ENCODE measurements around the gene PDZD8.
A peak's percentile ranks its signal among the peaks of the same experiment; 100 is the strongest.

The PDZD8 gene, protein sequence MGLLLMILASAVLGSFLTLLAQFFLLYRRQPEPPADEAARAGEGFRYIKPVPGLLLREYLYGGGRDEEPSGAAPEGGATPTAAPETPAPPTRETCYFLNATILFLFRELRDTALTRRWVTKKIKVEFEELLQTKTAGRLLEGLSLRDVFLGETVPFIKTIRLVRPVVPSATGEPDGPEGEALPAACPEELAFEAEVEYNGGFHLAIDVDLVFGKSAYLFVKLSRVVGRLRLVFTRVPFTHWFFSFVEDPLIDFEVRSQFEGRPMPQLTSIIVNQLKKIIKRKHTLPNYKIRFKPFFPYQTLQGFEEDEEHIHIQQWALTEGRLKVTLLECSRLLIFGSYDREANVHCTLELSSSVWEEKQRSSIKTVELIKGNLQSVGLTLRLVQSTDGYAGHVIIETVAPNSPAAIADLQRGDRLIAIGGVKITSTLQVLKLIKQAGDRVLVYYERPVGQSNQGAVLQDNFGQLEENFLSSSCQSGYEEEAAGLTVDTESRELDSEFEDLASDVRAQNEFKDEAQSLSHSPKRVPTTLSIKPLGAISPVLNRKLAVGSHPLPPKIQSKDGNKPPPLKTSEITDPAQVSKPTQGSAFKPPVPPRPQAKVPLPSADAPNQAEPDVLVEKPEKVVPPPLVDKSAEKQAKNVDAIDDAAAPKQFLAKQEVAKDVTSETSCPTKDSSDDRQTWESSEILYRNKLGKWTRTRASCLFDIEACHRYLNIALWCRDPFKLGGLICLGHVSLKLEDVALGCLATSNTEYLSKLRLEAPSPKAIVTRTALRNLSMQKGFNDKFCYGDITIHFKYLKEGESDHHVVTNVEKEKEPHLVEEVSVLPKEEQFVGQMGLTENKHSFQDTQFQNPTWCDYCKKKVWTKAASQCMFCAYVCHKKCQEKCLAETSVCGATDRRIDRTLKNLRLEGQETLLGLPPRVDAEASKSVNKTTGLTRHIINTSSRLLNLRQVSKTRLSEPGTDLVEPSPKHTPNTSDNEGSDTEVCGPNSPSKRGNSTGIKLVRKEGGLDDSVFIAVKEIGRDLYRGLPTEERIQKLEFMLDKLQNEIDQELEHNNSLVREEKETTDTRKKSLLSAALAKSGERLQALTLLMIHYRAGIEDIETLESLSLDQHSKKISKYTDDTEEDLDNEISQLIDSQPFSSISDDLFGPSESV

DNA sequence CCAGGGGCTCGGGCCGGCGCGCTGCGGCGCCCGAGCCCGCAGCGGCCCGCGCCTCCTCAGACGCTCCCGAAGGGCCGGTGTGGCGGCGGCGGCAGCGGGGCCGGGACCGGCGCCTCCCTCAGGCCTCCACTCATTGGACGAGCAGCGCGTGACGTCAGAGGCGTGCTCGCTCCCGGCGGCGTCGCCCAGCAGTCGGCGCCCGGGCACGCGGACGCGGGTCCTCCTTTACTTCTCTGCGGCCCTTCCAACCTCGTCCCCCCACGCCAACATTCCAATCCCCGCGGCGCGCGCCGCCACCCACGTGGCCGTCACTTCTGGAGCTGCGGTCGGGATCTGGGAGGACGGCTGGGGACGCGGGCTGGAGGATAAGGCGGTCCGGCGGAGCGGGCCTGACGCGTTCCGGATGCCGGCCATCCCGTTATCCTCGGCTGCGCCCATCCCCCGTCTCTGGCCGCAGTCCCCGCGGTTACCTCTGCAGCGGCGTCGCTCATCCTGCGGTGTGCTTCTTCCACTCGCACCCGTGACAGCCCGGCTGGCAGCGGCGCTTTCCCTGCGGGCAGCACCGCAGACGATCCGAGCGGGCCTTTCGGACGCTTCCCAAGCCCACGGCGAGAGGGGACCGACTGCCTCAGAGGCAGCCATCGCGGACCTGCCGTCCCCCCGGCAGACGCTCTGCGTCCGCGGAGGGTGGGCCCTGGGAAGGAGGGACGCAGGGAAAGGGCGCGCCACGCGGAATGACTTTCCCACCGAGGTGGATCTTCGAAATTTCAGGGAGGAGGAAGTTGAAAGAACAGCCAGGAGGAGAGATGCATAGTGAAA lies at the start of gene PDZD8:
PDZD8 (minus strand) TSS at position 81 of the 819 bp plus-strand sequence. CDS start 213 bp downstream, outside the sequence.
- H3K4me3 ChIP-seq (ENCODE audit: low read length), result peak within 1 kb of the TSS; percentile 91
- no peak for TF ChIP-seq ZNF274 (IDR thresholded peaks at IDR 0.05; ENCODE audit: low read depth, low read length)

DNA sequence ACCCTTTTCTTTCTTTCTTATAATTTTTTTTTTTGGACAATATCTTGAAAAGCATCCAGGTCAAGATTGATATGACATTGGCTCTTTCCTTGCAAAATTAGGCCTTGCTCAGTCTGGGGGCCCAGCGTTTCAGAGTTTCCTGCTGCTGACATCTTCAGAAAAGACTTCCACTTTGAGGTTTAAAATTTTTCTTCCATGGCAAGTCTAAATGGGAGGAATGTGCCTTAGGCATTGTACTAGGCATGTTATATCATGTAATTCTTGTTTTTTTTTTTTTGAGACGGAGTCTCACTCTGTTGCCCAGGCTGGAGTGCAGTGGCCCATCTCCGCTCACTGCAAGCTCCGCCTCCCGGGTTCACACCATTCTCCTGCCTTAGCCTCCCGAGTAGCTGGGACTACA lies 48.9 kb upstream of the PDZD8 start:
- H3K4me3 ChIP-seq (ENCODE audit: low read length), result no peak overlapping the region
- no peak for TF ChIP-seq ZNF274 (IDR thresholded peaks at IDR 0.05; ENCODE audit: low read depth, low read length)

DNA sequence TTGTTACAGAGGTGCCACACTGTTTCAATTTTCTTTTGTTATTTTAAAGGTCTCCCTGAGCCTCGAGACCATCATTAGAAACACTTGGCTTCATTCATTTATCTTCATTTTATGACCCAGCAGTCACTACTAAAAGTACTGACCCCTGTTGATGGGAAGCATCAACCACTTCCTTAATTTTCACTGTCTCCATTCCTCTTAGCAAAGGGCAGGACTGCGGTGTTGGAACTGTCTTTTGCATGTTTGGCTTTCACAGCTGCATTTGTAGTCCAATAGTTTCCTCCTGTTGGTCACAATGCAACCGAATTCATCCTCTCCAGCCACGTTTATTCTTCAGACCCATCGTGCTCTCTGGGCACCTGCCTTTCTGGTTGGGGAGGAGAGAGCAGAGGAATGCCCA lies 46.7 kb upstream of the PDZD8 start:
- no peak for TF ChIP-seq ZNF274 (IDR thresholded peaks at IDR 0.05; ENCODE audit: low read depth, low read length)
- no peak overlapping the region for H3K4me3 ChIP-seq (ENCODE audit: low read length)

DNA sequence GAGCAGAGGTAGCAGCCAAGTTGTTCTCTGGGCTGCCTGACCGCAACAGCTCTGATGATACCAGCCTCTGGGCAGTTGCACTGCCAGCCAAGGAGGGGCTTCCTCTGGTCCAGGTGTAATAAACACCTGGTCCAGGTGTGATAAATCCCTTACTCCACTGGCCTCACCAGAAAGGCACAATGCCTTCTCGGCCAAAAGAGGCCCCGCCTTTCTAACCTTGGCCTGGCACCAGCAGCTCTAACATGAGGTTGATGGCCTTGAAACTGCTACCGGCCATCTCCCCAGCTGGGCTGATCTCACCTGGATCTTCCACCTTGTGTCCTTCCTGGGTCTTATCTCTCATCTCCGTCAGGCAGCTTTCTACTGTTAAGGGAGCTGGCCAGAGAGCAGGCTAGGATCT lies 45.5 kb upstream of the PDZD8 start:
- no peak for TF ChIP-seq ZNF274 (IDR thresholded peaks at IDR 0.05; ENCODE audit: low read depth, low read length)
- H3K4me3 ChIP-seq (ENCODE audit: low read length), result no peak overlapping the region

DNA sequence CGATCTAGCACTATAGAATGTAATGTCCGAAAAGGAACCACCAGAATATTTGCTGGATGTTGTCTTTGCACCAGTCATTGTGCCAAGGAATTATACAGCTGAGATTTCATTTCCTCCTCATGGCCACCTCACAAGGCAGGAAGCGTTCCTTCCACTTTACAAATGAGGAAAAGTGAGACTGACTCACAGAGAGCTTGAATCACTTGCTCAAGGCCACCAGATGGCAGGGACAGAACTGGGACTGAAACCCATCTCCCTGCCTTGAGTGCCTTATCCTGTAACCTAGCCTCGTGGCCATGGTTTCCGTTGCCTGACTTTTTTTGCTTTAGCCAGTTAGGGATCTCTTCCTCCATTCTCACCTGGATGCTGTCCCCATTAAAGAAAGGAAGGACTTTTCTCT lies 44.7 kb upstream of the PDZD8 start:
- no peak overlapping the region for H3K4me3 ChIP-seq (ENCODE audit: low read length)
- TF ChIP-seq ZNF274 (IDR thresholded peaks at IDR 0.05; ENCODE audit: low read depth, low read length), result no peak

DNA sequence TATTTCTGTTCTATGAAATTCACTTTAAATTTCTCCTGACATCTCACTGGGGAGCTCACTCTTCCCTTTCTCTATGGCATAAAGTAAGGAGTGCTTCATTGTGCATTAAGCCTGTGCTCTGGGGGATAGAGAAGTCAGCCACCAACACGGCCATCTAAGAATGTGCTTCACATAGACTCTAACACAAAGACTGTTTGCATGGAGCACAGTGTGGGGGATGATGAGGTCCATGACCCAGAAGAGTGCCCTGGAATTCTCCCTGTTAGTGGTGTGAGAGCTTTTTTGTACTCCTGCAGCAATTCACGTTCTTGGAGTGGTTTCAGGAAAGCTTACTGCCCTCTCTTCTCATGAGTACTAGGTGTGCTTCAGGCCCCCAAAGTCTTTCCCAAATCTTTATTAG lies 43.9 kb upstream of the PDZD8 start:
- H3K4me3 ChIP-seq (ENCODE audit: low read length), result no peak overlapping the region
- no peak for TF ChIP-seq ZNF274 (IDR thresholded peaks at IDR 0.05; ENCODE audit: low read depth, low read length)

DNA sequence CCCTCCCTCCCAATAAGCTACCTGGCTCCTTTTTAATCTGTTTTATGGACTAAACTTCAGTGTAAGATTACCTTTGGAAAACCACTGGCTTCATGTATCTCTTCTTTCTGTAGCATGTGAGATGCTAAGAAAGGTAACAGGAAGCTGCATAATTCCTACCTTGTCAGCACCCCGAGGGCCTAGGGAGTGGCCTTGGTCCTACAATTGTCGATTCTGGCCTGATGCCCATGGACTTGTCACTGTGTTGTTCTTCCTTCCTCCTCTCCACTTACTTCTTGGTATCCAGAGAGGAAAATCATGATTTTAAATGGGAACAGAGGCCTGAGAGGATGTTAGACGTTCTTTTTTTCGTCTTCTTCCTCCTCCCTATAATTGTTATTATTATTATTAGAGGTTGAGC lies 42.9 kb upstream of the PDZD8 start:
- TF ChIP-seq ZNF274 (IDR thresholded peaks at IDR 0.05; ENCODE audit: low read depth, low read length), result no peak
- H3K4me3 ChIP-seq (ENCODE audit: low read length), result no peak overlapping the region

DNA sequence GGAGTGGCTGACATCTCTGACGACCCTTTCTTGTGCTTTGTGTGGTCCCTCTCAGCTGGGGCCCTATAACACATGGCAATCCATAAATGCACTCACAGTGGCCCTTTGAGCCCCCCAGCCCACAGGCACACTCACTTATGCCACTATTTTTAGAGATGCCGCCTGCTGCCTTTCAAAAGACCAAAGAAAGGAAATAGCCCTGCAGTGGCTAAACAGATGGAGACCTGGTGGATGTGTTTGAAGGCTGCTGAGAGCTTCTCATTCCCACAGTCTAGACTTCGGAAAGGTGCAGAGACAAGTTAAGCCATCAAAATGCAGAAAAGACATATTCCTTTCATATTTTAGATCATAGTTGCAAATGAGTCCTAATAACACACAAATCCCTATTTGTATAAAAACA lies 42.0 kb upstream of the PDZD8 start:
- no peak for TF ChIP-seq ZNF274 (IDR thresholded peaks at IDR 0.05; ENCODE audit: low read depth, low read length)
- no peak overlapping the region for H3K4me3 ChIP-seq (ENCODE audit: low read length)

DNA sequence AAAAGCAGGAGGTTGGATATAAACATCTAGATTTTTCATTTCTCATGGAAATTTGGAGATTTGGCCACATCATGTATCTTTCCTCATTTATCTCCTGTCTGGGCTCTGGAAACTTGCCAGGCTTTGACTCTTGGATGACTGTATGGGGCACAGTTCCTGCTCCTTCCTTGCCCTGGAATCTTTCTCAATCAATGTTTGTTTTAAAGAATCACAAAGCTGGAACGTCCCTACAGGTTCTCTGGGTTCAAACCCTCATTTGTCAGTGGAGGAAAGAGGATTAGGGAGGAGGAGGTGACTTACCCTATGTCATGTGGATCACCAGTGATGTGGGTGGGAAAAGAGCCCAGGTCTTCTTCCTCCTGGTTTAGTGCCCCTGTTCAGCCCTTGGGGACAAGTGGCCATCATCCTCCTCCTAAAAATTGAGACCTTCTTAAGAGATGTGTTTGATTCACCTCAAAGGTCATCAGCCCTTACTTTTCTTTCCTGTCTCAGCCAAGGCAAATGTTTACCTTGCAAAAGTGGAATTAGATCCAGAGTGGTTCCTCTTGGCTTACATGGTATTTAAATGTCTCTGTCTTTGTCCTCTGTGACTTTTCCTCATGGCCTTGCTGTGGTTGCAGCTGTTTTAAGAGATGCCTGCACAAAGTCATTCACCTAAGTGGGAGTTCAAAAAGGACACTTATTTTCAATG lies 38.8 kb upstream of the PDZD8 start:
- no peak overlapping the region for H3K4me3 ChIP-seq (ENCODE audit: low read length)
- no peak for TF ChIP-seq ZNF274 (IDR thresholded peaks at IDR 0.05; ENCODE audit: low read depth, low read length)

DNA sequence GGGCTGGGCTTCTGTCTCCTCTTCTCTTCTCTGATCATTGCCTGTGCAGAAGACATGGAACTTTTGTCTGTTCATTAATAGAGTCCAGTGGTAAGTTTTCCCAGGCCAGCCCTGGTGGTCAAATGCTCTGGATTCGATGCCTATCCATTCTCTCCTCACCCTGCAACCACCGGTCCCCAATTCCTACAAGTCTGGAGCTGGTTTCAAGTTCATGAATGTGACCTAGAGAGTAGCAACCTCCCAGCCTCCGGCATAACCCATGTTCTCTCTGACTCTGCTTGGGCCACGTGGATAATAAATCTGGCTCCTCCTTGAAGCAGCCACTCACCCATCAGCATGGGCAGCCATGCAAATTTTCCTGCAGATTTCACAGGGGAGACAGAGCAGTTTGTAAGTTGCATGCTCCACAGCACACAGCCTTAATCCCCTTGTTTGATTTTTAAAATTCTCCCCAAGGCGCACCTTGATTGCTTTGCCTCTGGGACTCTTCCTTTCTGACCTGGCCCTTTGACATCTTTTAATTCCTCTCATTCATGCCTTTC lies 37.3 kb upstream of the PDZD8 start:
- no peak for TF ChIP-seq ZNF274 (IDR thresholded peaks at IDR 0.05; ENCODE audit: low read depth, low read length)
- no peak overlapping the region for H3K4me3 ChIP-seq (ENCODE audit: low read length)

DNA sequence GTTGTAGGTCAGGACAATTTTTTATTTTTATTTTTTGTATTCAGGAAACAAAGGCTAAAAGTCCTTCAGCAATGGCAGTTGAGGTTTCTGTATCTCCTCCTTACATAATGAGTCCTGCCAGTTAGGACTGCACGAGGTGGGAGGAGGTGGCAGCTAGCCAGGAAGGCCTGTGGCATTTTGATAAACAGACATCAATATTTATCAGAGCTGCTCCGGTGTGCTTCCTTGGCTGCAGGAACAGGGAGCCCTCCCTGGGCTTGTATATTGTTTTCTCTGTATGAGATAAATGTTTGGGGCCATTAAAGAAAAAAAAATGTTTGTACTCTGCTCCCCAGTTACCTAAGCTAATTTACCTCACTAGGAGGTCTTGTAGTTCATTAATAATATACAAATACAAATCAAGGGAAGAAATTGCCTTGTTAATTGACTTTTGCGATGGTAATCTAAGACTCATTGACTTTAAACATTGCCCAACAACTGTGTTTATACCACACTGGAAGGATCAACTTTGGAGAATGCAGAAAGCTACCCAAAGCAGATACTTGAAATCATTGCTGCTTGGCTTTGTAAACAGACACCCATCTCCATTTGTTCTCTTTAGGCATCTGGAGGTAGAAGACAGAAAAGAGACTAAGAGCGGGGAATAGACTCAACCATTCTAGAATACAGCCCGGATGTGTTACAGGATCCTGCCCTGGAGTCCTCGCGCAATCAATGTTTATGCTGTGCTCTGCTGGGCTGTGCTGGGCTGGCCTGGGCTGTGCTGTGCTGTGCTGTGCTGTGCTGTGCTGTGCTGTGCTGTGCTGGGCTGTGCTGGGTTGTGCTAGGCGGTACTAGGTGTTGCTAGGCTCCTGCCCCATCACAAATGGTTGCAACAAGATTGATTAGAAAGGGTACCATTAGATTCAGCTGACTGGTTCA lies 36.5 kb upstream of the PDZD8 start:
- no peak for TF ChIP-seq ZNF274 (IDR thresholded peaks at IDR 0.05; ENCODE audit: low read depth, low read length)
- no peak overlapping the region for H3K4me3 ChIP-seq (ENCODE audit: low read length)

DNA sequence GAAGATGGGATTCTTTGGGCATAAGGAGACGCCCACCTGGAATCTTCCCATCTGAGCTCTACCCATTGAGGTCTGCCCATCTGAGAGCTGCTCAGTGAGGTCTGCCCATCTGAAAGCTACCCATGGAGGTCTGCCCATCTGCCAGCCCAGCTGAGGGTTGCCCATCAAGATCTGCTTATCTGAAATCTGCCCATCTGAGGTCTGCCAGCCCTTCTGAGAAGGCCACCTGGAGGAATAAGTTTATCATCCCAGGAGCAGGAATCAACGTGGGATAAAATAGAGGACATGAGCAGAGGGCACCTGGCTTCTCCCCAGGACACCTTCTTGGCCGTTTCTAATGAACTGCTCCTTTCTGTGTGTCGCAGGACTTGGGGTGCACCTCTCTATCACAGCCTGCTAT lies 35.3 kb upstream of the PDZD8 start:
- no peak overlapping the region for H3K4me3 ChIP-seq (ENCODE audit: low read length)
- TF ChIP-seq ZNF274 (IDR thresholded peaks at IDR 0.05; ENCODE audit: low read depth, low read length), result no peak
